Caco-2 (cell line): ENCODE results near the gene ASCC1. TPM values are rescaled to one million over a fixed set of nuclear protein-coding genes. Genes with fewer than 3 reads are reported as not detected.
"Not testable (repeated sequence)": the region's sequence is repeated elsewhere in the genome, so short reads cannot be mapped to it uniquely, and the experiment has no call there.

Source experiments
- BruUV-seq: library from RNA; stranded (reverse); fragments of 400-500 nt; replicated peaks from 2 replicates; lab custom pipeline; 2021; lab: Mats Ljungman, UMichigan
- CTCF ChIA-PET: fragments of 300-600 bp; sonication (Branson Sonifier 250); formaldehyde crosslinking; loops from one replicate; lab custom pipeline; 2022; ENCODE audit warnings: antibody characterized with exemption; lab: Charles Lee
- POLR2A ChIA-PET: fragments of 300-600 bp; sonication (Branson Sonifier 250); formaldehyde crosslinking; loops from one replicate; lab custom pipeline; 2022; ENCODE audit warnings: antibody characterized with exemption; lab: Charles Lee
- DNase-seq, 2 experiments: peaks; one replicate each; pipeline versions ENCODE4 v3.0.0 to v3.0.0-alpha.2; 2020 to 2022
- H3K27me3 ChIP-seq: replicated peaks from 2 replicates; pipeline ENCODE4 v1.6.0; 2011; ENCODE audit warnings: low read length; ENCODE audit not compliant: control insufficient read depth, insufficient read depth
- H3K36me3 ChIP-seq: 2 replicates; pipeline ENCODE4 v1.5.1; 2011; ENCODE audit warnings: low read length; ENCODE audit not compliant: control insufficient read depth, insufficient read depth
- H3K4me1 ChIP-seq: fragments of 250-450 bp; sonication (Bioruptor Pico); 2 replicates; pipeline ENCODE4 v1.5.1; 2020; ENCODE audit warnings: mild to moderate bottlenecking
- H3K4me3 ChIP-seq: 2 replicates; pipeline ENCODE4 v1.5.1; 2011; ENCODE audit warnings: low read depth, mild to moderate bottlenecking, control low read depth, low read length
- H3K9me3 ChIP-seq: fragments of 250-450 bp; sonication (Bioruptor Pico); 2 replicates; pipeline ENCODE4 v1.5.1; 2020; ENCODE audit warnings: mild to moderate bottlenecking, moderate library complexity
- H3K27ac Mint-ChIP-seq: one replicate; pipeline ENCODE4 v1.8.0; 2022; ENCODE audit warnings: mixed read lengths; ENCODE audit not compliant: unreplicated experiment
- H3K27me3 Mint-ChIP-seq: one replicate; pipeline ENCODE4 v1.8.0; 2022; ENCODE audit warnings: mixed read lengths; ENCODE audit not compliant: insufficient read depth, unreplicated experiment
- H3K36me3 Mint-ChIP-seq: one replicate; pipeline ENCODE4 v1.8.0; 2022; ENCODE audit warnings: mild to moderate bottlenecking, mixed read lengths; ENCODE audit not compliant: insufficient read depth, unreplicated experiment
- H3K4me1 Mint-ChIP-seq: one replicate; pipeline ENCODE4 v1.8.0; 2022; ENCODE audit warnings: low read depth, mixed read lengths; ENCODE audit not compliant: unreplicated experiment
- H3K4me3 Mint-ChIP-seq: one replicate; pipeline ENCODE4 v1.8.0; 2022; ENCODE audit warnings: mild to moderate bottlenecking, moderate library complexity, mixed read lengths; ENCODE audit not compliant: unreplicated experiment
- H3K9me3 Mint-ChIP-seq: one replicate; pipeline ENCODE4 v1.8.0; 2022; ENCODE audit warnings: mixed read lengths; ENCODE audit not compliant: unreplicated experiment
- intact Hi-C: fragments of 100-400 bp; cut with micrococcal nuclease; formaldehyde crosslinking; loops from one replicate; pipeline ENCODE4 v1.10.0; 2022; ENCODE audit not compliant: unreplicated experiment
- total RNA-seq: library from RNA; stranded (reverse); gene quantifications from 2 replicates; pipeline ENCODE4 v1.2.3, GENCODE V29; 2022
- TF ChIP-seq, protein P1 (sequence below), 2 experiments: fragments of 200-600 bp in 1 of 2; IDR thresholded peaks; 1 replicate in 1 of 2; 2 replicates in 1 of 2; pipeline versions ENCODE4 v1.5.1 to v1.8.0; 2011 to 2022; ENCODE audit warnings: antibody characterized with exemption in 1 of 2, control low read depth in 1 of 2, inconsistent platforms in 1 of 2, low read depth in 1 of 2, low read length in 1 of 2, mild to moderate bottlenecking in 1 of 2, moderate library complexity in 1 of 2; ENCODE audit not compliant: insufficient read depth in 1 of 2, severe bottlenecking in 1 of 2, unreplicated experiment in 1 of 2

Gene ASCC1
- total RNA-seq, 1 experiment from 2014 or later: 73.7 TPM

DNA sequence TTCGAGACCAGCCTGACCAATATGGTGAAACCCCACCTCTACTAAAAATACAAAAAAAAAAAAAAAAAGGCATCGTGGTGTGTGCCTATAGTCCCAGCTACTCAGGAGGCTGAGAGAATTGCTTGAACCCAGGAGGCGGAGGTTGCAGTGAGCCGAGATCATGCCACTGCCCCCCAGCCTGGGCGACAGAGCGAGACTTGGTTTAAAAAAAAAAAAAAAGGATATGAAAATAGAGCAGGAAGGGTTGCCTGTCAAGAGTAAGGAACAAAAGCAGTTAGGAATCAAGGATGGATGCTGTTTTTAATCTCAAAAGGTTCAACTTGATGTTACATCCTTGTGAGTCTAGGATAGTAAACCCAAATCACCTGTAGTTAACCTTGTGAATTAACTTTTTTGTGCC lies 11.8 kb upstream of the ASCC1 start:
- Histone ChIP-seq H3K9me3 (no peaks in the 10 kb centered on the region), H3K36me3 (peaks cover 6% of the 10 kb centered on the region), H3K27me3 (no peaks in the 10 kb centered on the region), H3K4me1 (no peaks in the 10 kb centered on the region), H3K4me3 (no peak overlapping the region)
- ChIA-PET CTCF (no interaction called here), POLR2A (interaction anchor here (0.6 to 2.6 kb wide), 3 partner anchors 46 to 79 kb away, joined by 4 to 13 read pairs (median 4); partner anchors contain the start of gene DDIT4)
- intact Hi-C loops: loop anchor here (2.0 kb wide), 1 partner anchor 45 kb away; the partner anchor contains the start of gene DDIT4
- Mint-ChIP-seq H3K27me3 (no peaks in the 10 kb centered on the region), H3K36me3 (peaks cover 59% of the 10 kb centered on the region), H3K27ac (no peak overlapping the region), H3K9me3 (no peaks in the 10 kb centered on the region), H3K4me1 (peaks cover 18% of the 10 kb centered on the region), H3K4me3 (no peak overlapping the region)
- no peak for DNase-seq
- TF ChIP-seq, protein P1, sequence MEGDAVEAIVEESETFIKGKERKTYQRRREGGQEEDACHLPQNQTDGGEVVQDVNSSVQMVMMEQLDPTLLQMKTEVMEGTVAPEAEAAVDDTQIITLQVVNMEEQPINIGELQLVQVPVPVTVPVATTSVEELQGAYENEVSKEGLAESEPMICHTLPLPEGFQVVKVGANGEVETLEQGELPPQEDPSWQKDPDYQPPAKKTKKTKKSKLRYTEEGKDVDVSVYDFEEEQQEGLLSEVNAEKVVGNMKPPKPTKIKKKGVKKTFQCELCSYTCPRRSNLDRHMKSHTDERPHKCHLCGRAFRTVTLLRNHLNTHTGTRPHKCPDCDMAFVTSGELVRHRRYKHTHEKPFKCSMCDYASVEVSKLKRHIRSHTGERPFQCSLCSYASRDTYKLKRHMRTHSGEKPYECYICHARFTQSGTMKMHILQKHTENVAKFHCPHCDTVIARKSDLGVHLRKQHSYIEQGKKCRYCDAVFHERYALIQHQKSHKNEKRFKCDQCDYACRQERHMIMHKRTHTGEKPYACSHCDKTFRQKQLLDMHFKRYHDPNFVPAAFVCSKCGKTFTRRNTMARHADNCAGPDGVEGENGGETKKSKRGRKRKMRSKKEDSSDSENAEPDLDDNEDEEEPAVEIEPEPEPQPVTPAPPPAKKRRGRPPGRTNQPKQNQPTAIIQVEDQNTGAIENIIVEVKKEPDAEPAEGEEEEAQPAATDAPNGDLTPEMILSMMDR (IDR thresholded peaks at IDR 0.05; ENCODE audit: insufficient read depth in 1 of 2, low read depth in 1 of 2, low read length in 1 of 2, severe bottlenecking in 1 of 2, unreplicated experiment in 1 of 2): no peak
- no TSS peak for BruUV-seq

DNA sequence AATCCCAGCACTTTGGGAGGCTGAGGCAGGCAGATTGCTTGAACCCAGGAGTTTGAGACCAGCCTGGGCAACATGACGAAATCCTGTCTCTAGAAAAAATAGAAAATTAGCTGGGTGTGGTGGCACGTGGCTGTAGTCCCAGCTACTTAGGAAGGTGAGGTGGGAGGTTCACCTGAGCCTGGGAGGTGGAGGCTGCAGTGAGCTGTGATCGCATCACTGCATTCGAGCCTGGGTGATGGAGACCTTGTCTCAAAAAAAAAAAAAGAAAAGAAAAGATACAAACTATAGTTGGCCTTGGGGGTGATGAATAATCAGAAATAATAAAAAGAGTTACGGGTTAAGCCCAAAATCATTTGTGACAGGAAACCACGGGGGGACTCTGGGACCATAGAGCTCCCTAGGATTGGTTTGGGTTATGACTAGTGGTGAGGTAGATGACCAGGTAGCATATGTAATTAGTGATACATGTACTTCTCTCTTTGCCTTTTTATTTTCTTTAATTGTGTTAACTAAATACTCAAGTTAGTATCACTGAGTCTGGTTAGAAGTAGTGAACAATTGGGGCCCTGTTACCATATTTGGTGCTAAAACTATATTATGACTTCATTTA lies 10.4 kb upstream of the ASCC1 start:
- H3K27ac Mint-ChIP-seq: no peak overlapping the region
- no peaks in the 10 kb centered on the region for H3K9me3 Mint-ChIP-seq
- Histone ChIP-seq H3K36me3 (peaks cover 6% of the 10 kb centered on the region), H3K9me3 (no peaks in the 10 kb centered on the region), H3K27me3 (no peaks in the 10 kb centered on the region), H3K4me3 (no peak overlapping the region), H3K4me1 (no peaks in the 10 kb centered on the region)
- peaks cover 18% of the 10 kb centered on the region for H3K4me1 Mint-ChIP-seq
- TF ChIP-seq, protein P1 (IDR thresholded peaks at IDR 0.05; ENCODE audit: insufficient read depth in 1 of 2, low read depth in 1 of 2, low read length in 1 of 2, severe bottlenecking in 1 of 2, unreplicated experiment in 1 of 2): no peak
- H3K27me3 Mint-ChIP-seq: no peaks in the 10 kb centered on the region
- no TSS peak for BruUV-seq
- CTCF ChIA-PET: no interaction called here
- H3K36me3 Mint-ChIP-seq: peaks cover 58% of the 10 kb centered on the region
- intact Hi-C loops: no loop called here
- DNase-seq: no peak
- H3K4me3 Mint-ChIP-seq: no peak overlapping the region
- POLR2A ChIA-PET: interaction anchor here (0.6 to 1.0 kb wide), 3 partner anchors 34 to 103 kb away, joined by 3 read pairs; no protein-coding TSS in a partner anchor

DNA sequence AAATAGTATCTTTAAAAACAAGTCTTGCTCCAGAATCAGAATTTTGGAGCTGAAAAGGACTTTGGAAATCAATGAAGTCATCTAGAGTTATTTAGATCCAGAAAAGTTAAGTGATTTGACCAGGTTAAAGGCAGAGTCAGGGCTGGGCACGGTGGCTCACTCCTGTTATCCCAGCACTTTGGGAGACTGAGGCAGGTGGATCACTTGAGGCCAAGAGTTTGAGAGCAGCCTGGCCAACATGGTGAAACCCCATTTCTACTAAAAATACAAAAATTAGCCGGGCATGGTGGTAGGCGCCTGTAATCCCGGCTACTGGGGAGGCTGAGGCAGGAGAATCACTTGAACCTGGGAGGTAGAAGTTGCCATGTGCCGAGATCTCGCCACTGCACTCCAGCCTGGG lies 8.1 kb upstream of the ASCC1 start:
- H3K9me3 Mint-ChIP-seq, H3K4me3 Mint-ChIP-seq, BruUV-seq, intact Hi-C loops, H3K4me1 ChIP-seq, H3K4me1 Mint-ChIP-seq, H3K27me3 Mint-ChIP-seq, H3K27ac Mint-ChIP-seq, DNase-seq, H3K9me3 ChIP-seq, H3K4me3 ChIP-seq, H3K27me3 ChIP-seq, H3K36me3 ChIP-seq: not testable (repeated sequence)
- CTCF ChIA-PET: interaction anchor here (0.9 to 1.0 kb wide), 3 partner anchors 92 to 176 kb away, joined by 3 to 4 read pairs (median 4); no protein-coding TSS in a partner anchor
- H3K36me3 Mint-ChIP-seq: peaks cover 61% of the 10 kb centered on the region
- POLR2A ChIA-PET: interaction anchor here (0.7 kb wide), 1 partner anchor 9 kb away, joined by 6 read pairs; the partner anchor contains the start of genes ANAPC16 and ASCC1
